HepG2 (cell line): ENCODE measurements around the gene GABBR2.

Source experiments
- CTCF ChIP-seq: sonication (generic); formaldehyde crosslinking; IDR thresholded peaks from 2 replicates; pipeline ENCODE4 v1.5.0; 2020; ENCODE audit warnings: mild to moderate bottlenecking, missing genetic modification reagents, moderate library complexity
- DPF2 ChIP-seq: sonication (generic); formaldehyde crosslinking; IDR thresholded peaks from 2 replicates; pipeline ENCODE4 v1.4.0; 2020; ENCODE audit warnings: mild to moderate bottlenecking, low read depth, missing genetic modification reagents, borderline replicate concordance
- FOXJ3 ChIP-seq: sonication (generic); formaldehyde crosslinking; IDR thresholded peaks from 2 replicates; pipeline ENCODE4 v1.4.0; 2020; ENCODE audit warnings: missing genetic modification reagents, mild to moderate bottlenecking, borderline replicate concordance
- KDM1A ChIP-seq: IDR thresholded peaks from 2 replicates; pipeline ENCODE4 v1.6.1; 2016; ENCODE audit warnings: missing compliant biosample characterization
- ZNF383 ChIP-seq: sonication (generic); formaldehyde crosslinking; IDR thresholded peaks from 2 replicates; pipeline ENCODE4 v1.4.0; 2020; ENCODE audit warnings: missing genetic modification reagents, mild to moderate bottlenecking, borderline replicate concordance

- TF ChIP-seq CTCF, result no peak
- TF ChIP-seq DPF2, result no peak
- TF ChIP-seq KDM1A (CRISPR knock-in tag), result no peak
- no peak for TF ChIP-seq FOXJ3
- TF ChIP-seq ZNF383 (CRISPR knock-in tag), result no peak
Measured at GRCh38 chr9:98450496-98450895, 258.2 kb downstream of the GABBR2 start.
